OCI-LY3 (cell line): Measurements from ENCODE around the gene TMEM164.

Source experiments
- H2AFZ ChIP-seq: fragments of 200-600, 300-600 bp; shearing (Covaris generic); 2 replicates; pipeline ENCODE4 v1.6.0; 2014; ENCODE audit warnings: antibody characterized with exemption, low read depth, low read length
- H3K27ac ChIP-seq: fragments of 200-600, 300-600 bp; sonication (generic); 2 replicates; pipeline ENCODE4 v1.5.1; 2014; ENCODE audit warnings: mild to moderate bottlenecking, low read length, moderate library complexity, mixed read lengths
- H3K27me3 ChIP-seq: fragments of 200-600, 300-600 bp; sonication (generic); 2 replicates; pipeline ENCODE4 v1.6.1; 2014; ENCODE audit warnings: low read depth, low read length, mixed read lengths
- H3K36me3 ChIP-seq: fragments of 200-600, 300-600 bp; sonication (generic); replicated peaks from 2 replicates; pipeline ENCODE3; 2014; ENCODE audit warnings: low read depth, low read length, mixed read lengths
- H3K4me1 ChIP-seq: fragments of 300-600, 200-600 bp; sonication (generic); 2 replicates; pipeline ENCODE4 v1.6.1; 2014; ENCODE audit warnings: low read length, mixed read lengths
- H3K4me2 ChIP-seq: fragments of 200-600, 300-600 bp; sonication (generic); 2 replicates; pipeline ENCODE4 v1.6.1; 2014; ENCODE audit warnings: low read length, mixed read lengths
- H3K4me3 ChIP-seq: fragments of 300-600, 200-600 bp; sonication (generic); 2 replicates; pipeline ENCODE4 v1.5.1; 2014; ENCODE audit warnings: antibody characterized with exemption, mild to moderate bottlenecking, low read length, moderate library complexity
- H3K79me2 ChIP-seq: fragments of 300-600, 200-600 bp; shearing (Covaris generic); 2 replicates; pipeline ENCODE4 v1.6.1; 2014; ENCODE audit warnings: mild to moderate bottlenecking, low read length, mixed read lengths
- H3K9ac ChIP-seq: fragments of 300-600, 200-600 bp; shearing (Covaris generic); 2 replicates; pipeline ENCODE4 v1.6.0; 2014; ENCODE audit warnings: mild to moderate bottlenecking, low read length, moderate library complexity
- H3K9me3 ChIP-seq: fragments of 200-600, 300-600 bp; shearing (Covaris generic); 2 replicates; pipeline ENCODE4 v1.6.1; 2014; ENCODE audit warnings: low read length, mixed read lengths; ENCODE audit not compliant: insufficient read depth
- H4K20me1 ChIP-seq: fragments of 200-600, 300-600 bp; sonication (generic); 2 replicates; pipeline ENCODE4 v1.6.1; 2016; ENCODE audit warnings: low read length, mixed read lengths; ENCODE audit not compliant: insufficient read depth
- EZH2phosphoT487 ChIP-seq: fragments of 200-600 bp; shearing (Covaris generic); IDR thresholded peaks from 2 replicates; pipeline ENCODE4 v1.6.1; 2018; ENCODE audit warnings: antibody characterized with exemption, mixed run types, low read depth
- TF ChIP-seq, protein P1 (sequence below): fragments of 200-600, 300-600 bp; sonication (generic); IDR thresholded peaks from 2 replicates; pipeline ENCODE4 v1.5.1; 2014; ENCODE audit warnings: antibody characterized with exemption, low read length, low read depth

Gene TMEM164

DNA sequence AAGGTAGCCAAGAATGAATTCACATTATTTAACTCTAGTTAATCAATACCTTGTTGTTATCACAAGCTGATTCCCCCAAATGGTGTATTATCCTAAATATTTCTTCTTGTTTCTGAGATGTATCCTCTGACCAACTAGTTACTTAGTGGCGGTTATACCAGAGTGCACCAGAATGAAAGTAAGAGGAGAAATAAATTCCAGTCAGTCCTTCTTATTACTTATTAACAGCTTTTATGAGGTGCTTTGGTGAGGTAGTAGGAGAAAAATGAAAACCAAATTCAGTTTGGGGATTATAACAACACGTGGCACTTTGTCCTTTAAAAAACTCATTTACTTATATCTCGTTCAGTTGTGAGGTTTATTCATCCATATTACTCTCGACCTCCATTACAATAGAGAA is 213.1 kb downstream of the TMEM164 start:
- no peaks in the 10 kb centered on the region for H3K4me1 ChIP-seq
- no peaks in the 10 kb centered on the region for H3K79me2 ChIP-seq
- H3K4me3 ChIP-seq = no peak overlapping the region
- H3K9me3 ChIP-seq = no peaks in the 10 kb centered on the region
- H3K27me3 ChIP-seq = no peaks in the 10 kb centered on the region
- H2AFZ ChIP-seq = no peak overlapping the region
- H3K36me3 ChIP-seq = no peaks in the 10 kb centered on the region
- H3K9ac ChIP-seq = no peak overlapping the region
- no peak overlapping the region for H3K27ac ChIP-seq
- no peak overlapping the region for H3K4me2 ChIP-seq
- H4K20me1 ChIP-seq = no peaks in the 10 kb centered on the region
- TF ChIP-seq, protein P1, sequence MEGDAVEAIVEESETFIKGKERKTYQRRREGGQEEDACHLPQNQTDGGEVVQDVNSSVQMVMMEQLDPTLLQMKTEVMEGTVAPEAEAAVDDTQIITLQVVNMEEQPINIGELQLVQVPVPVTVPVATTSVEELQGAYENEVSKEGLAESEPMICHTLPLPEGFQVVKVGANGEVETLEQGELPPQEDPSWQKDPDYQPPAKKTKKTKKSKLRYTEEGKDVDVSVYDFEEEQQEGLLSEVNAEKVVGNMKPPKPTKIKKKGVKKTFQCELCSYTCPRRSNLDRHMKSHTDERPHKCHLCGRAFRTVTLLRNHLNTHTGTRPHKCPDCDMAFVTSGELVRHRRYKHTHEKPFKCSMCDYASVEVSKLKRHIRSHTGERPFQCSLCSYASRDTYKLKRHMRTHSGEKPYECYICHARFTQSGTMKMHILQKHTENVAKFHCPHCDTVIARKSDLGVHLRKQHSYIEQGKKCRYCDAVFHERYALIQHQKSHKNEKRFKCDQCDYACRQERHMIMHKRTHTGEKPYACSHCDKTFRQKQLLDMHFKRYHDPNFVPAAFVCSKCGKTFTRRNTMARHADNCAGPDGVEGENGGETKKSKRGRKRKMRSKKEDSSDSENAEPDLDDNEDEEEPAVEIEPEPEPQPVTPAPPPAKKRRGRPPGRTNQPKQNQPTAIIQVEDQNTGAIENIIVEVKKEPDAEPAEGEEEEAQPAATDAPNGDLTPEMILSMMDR = no peak
- TF ChIP-seq EZH2phosphoT487 = no peak

DNA sequence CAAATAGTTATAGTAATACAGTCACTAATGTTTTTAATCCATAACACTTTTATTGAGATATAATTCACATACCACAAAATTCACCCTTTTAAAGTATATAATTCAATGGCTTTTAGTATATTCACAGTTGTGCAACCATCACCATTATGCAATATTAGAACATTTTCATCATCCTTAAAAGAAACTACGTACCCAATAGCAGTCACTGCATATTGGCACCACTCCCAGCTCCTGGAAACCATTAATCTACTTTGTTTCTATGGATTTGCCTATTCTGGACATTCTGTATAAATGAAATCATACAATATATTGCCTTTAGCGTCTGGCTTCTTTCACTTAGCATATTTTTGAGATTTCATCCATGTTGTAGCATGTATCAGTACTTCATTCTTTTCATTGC is 215.7 kb downstream of the TMEM164 start:
- H3K9me3 ChIP-seq = no peaks in the 10 kb centered on the region
- no peaks in the 10 kb centered on the region for H3K36me3 ChIP-seq
- TF ChIP-seq, protein P1 = no peak
- TF ChIP-seq EZH2phosphoT487 = no peak
- no peaks in the 10 kb centered on the region for H3K27me3 ChIP-seq
- no peak overlapping the region for H3K27ac ChIP-seq
- H3K79me2 ChIP-seq = no peaks in the 10 kb centered on the region
- H3K4me3 ChIP-seq = no peak overlapping the region
- no peaks in the 10 kb centered on the region for H4K20me1 ChIP-seq
- H3K4me1 ChIP-seq = no peaks in the 10 kb centered on the region
- H2AFZ ChIP-seq = no peak overlapping the region
- no peak overlapping the region for H3K4me2 ChIP-seq
- H3K9ac ChIP-seq = no peak overlapping the region

DNA sequence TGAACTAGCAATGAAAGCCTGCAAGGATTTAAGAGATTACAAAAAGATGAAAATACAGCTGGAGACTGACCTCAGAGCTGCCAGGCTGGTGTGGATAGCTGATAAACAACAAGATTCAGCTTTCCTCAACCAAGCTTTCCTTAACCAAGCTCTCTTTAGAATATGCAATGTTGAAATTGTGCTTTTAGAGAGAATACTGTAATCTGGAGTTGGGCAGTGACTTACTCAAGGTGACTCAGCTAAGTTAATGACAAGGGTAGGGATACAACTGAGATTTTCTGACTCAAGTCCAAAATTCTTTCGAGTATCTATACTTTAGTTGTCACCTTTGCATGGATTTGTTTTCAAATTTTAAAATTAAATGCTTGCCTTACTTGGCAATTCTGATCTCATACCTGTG is 217.0 kb downstream of the TMEM164 start:
- no peak overlapping the region for H2AFZ ChIP-seq
- H3K36me3 ChIP-seq = no peaks in the 10 kb centered on the region
- H3K4me2 ChIP-seq = no peak overlapping the region
- H3K79me2 ChIP-seq = no peaks in the 10 kb centered on the region
- no peaks in the 10 kb centered on the region for H3K9me3 ChIP-seq
- H3K27me3 ChIP-seq = no peaks in the 10 kb centered on the region
- no peaks in the 10 kb centered on the region for H3K4me1 ChIP-seq
- H3K9ac ChIP-seq = no peak overlapping the region
- H3K4me3 ChIP-seq = no peak overlapping the region
- TF ChIP-seq, protein P1 = no peak
- no peak for TF ChIP-seq EZH2phosphoT487
- H3K27ac ChIP-seq = no peak overlapping the region
- H4K20me1 ChIP-seq = no peaks in the 10 kb centered on the region

DNA sequence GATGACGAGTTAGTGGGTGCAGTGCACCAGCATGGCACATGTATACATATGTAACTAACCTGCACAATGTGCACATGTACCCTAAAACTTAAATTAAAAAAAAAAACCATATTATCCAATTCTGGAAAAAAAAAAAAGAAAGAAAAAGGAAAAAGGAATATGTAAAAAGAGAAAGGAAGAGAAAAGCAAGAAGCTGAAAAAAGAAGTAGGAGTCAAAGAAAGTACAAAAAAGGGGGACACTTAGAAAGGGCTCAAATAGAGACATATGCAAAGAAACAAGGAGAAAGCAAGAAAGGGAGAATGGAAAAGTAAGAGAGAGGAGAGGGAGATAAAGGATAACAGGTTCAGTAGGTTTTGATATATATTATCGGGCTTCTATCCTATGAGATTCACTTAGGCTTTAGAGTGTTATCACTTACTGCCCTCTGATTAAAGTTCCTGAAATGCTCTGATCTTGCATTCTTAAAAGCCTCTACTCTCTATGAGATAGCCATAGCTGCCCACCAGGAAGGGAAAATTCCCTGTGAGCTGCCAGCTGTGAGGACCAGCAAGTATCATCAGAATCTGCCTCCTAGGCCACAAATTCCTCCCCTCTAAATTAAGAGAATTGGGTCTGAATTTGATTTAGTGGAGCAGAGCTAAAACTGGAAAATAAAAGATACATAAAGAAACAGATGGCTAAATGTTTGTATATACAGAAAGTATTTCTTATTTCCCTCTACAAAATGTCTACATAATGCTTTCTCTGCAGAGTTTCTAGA is 219.8 kb downstream of the TMEM164 start:
- Histone ChIP-seq H3K27ac (no peak overlapping the region), H3K36me3 (no peaks in the 10 kb centered on the region), H3K4me1 (no peaks in the 10 kb centered on the region), H3K79me2 (no peaks in the 10 kb centered on the region), H3K27me3 (no peaks in the 10 kb centered on the region), H2AFZ (no peak overlapping the region), H3K9me3 (no peaks in the 10 kb centered on the region), H3K4me2 (no peak overlapping the region), H3K4me3 (no peak overlapping the region), H4K20me1 (no peaks in the 10 kb centered on the region), H3K9ac (no peak overlapping the region)
- no peak for TF ChIP-seq EZH2phosphoT487
- TF ChIP-seq, protein P1 = no peak
